Lower lobe of right lung (tissue), 2 donors: ENCODE data around the gene STX17. TPM values are rescaled to one million over a fixed set of nuclear protein-coding genes. Genes with fewer than 3 reads are reported as not detected.
A peak's percentile ranks its signal among the peaks of the same experiment; 100 is the strongest.

Source experiments
- ATAC-seq, 2 donors: fragments of 200-7000 bp; cut with Tn5 transposase; one replicate each; pipeline ENCODE4 v1.9.1; 2020 to 2022; ENCODE audit warnings: mild to moderate bottlenecking in 2 of 2, moderate library complexity in 2 of 2
- DNase-seq: peaks from one replicate; pipeline ENCODE4 v3.0.0-alpha.2; 2020
- H3K27ac ChIP-seq: fragments of 200-600 bp; one replicate; pipeline ENCODE4 v1.8.0; 2022
- H3K27me3 ChIP-seq: fragments of 200-600 bp; one replicate; pipeline ENCODE4 v1.8.0; 2022; ENCODE audit warnings: low read depth
- H3K36me3 ChIP-seq: fragments of 200-600 bp; one replicate; pipeline ENCODE4 v1.8.0; 2022; ENCODE audit warnings: mild to moderate bottlenecking
- H3K4me1 ChIP-seq: fragments of 200-600 bp; one replicate; pipeline ENCODE4 v1.8.0; 2022
- H3K4me3 ChIP-seq: fragments of 200-600 bp; one replicate; pipeline ENCODE4 v1.8.0; 2022; ENCODE audit warnings: mild to moderate bottlenecking
- H3K9me3 ChIP-seq: fragments of 200-600 bp; one replicate; pipeline ENCODE4 v1.8.0; 2022
- CTCF ChIP-seq: fragments of 200-600 bp; IDR thresholded peaks from one replicate; pipeline ENCODE4 v1.8.0; 2022; ENCODE audit warnings: antibody characterized with exemption, mild to moderate bottlenecking
- intact Hi-C: fragments of 100-400 bp; cut with DNase I; formaldehyde crosslinking; loops from one replicate; pipeline ENCODE4 v1.11.0; 2022
- total RNA-seq: library from RNA; stranded (reverse); fragmentation: NEBNext Ultra II Directional; extraction: Animal tissue kit (Norgen Biotek cat#: 25700); gene quantifications from one replicate; pipeline ENCODE4 v1.2.1, GENCODE V29; 2021
- donor health status: DM: no; HTN: yes; CAD: no; lungs with severe emphysema.

STX17 gene
- total RNA-seq, 1 donor from 2014 or later, result 37.8 TPM

- intact Hi-C loops, result no loop called here
- H3K27ac ChIP-seq, result no peak overlapping the region
- no peaks in the 10 kb centered on the region for H3K36me3 ChIP-seq
- no peak for DNase-seq
- H3K4me3 ChIP-seq, result no peak overlapping the region
- no peak for ATAC-seq
- no peaks in the 10 kb centered on the region for H3K9me3 ChIP-seq
- peaks cover 3% of the 10 kb centered on the region for H3K27me3 ChIP-seq
- TF ChIP-seq CTCF, result no peak
- no peaks in the 10 kb centered on the region for H3K4me1 ChIP-seq
Measured at GRCh38 chr9:99894826-99895225, 11.6 kb upstream of the STX17 start.

- DNase-seq (no peak), ATAC-seq (peak; percentile 28 to 48)
- Histone ChIP-seq H3K4me3 (no peak overlapping the region), H3K27me3 (peaks cover 3% of the 10 kb centered on the region), H3K36me3 (no peaks in the 10 kb centered on the region), H3K27ac (no peak overlapping the region), H3K9me3 (no peaks in the 10 kb centered on the region), H3K4me1 (no peaks in the 10 kb centered on the region)
- TF ChIP-seq CTCF, result no peak
- intact Hi-C loops, result no loop called here
Measured at GRCh38 chr9:99895510-99895909, 10.9 kb upstream of the STX17 start.

DNA sequence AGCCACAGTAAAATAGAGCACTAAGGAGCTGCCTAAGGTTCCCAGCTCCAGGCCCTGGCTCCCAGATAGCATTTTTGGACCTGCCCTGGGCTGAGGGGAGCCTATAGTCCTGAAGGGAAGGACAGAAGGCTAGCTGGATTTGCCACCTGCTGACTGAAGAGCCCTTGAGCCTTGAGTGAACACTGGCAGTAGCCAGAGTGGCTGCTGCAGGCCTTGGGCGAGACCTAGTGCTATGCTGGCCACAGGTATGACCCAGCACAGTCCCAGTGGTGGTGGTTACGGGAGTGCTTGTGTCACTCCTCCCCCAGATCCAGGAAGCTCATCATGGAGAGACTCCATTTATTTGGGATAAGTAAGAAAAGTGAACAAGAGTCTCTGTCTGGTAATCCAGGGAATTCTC is 10.3 kb upstream of the STX17 start:
- no peaks in the 10 kb centered on the region for H3K36me3 ChIP-seq
- intact Hi-C loops, result no loop called here
- H3K27ac ChIP-seq, result no peak overlapping the region
- DNase-seq (no peak), ATAC-seq (peak; percentile 66 to 88)
- no peaks in the 10 kb centered on the region for H3K9me3 ChIP-seq
- peaks cover 3% of the 10 kb centered on the region for H3K27me3 ChIP-seq
- no peak overlapping the region for H3K4me3 ChIP-seq
- H3K4me1 ChIP-seq, result no peaks in the 10 kb centered on the region
- no peak for TF ChIP-seq CTCF

DNA sequence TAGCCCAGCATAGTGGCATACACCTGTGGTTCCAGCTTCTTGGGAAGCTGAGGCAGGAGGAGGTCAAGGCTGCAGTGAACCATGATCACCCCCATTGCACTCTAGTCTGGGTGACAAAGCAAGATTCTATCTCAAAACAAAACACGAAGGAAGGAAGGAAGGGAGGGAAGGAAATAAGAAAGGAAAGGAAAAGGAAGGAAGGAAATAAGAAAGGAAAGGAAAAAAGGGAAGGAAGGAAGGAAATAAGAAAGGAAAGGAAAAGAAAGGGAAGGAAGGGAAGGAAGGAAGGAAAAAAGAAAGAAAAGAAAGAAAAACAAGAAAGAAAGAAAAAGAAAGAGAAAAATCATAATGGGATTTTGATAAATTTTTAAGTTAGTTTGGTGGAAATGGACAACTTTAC is 3.1 kb upstream of the STX17 start:
- DNase-seq, result no peak
- peaks cover 3% of the 10 kb centered on the region for H3K27me3 ChIP-seq
- no peaks in the 10 kb centered on the region for H3K9me3 ChIP-seq
- H3K36me3 ChIP-seq, result no peaks in the 10 kb centered on the region
- no peak overlapping the region for H3K4me3 ChIP-seq
- TF ChIP-seq CTCF, result no peak
- peaks cover 11% of the 10 kb centered on the region for H3K4me1 ChIP-seq
- ATAC-seq, result no peak
- no peak overlapping the region for H3K27ac ChIP-seq
- intact Hi-C loops, result no loop called here

DNA sequence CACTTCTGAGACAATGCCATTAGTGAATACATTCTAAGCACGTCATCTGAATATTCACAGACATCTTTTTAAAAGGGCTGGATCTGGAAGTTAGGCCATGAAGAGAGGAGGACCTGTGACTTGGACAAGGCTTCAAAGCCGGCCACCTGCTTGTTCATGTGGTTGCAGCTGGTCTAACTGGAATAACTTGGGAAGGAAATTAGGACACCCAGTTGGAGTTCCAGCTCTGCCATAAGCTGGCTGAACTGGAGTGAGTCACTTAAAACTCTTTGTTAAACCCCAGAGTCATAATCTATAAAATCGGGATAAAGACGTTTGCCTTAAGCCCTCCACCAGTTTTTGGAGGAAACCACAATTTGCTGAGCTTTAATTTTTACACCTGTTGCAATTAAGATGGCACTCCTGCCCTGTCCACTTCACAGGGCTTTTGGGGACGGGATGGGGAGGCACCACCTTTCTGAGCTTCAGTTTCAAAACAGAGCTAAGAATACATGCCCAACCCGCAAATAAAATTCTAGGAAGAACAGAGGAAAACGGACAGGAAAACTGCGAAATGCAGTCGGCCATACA is 536 bp upstream of the STX17 start:
- ATAC-seq (peak; percentile 4 to 17), DNase-seq (no peak)
- no peaks in the 10 kb centered on the region for H3K36me3 ChIP-seq
- peak overlapping the region; percentile 88 for H3K4me3 ChIP-seq
- intact Hi-C loops, result no loop called here
- TF ChIP-seq CTCF, result no peak
- H3K27me3 ChIP-seq, result no peaks in the 10 kb centered on the region
- H3K9me3 ChIP-seq, result no peaks in the 10 kb centered on the region
- peak overlapping the region; percentile 99 for H3K27ac ChIP-seq
- peaks cover 13% of the 10 kb centered on the region for H3K4me1 ChIP-seq

GRCh38 chr9:99907208-99907532 is 716 bp downstream of the STX17 start:
- Histone ChIP-seq H3K36me3 (no peaks in the 10 kb centered on the region), H3K9me3 (no peaks in the 10 kb centered on the region), H3K27me3 (no peaks in the 10 kb centered on the region), H3K27ac (peak overlapping the region; percentile 99), H3K4me1 (peaks cover 13% of the 10 kb centered on the region), H3K4me3 (peak overlapping the region; percentile 88)
- intact Hi-C loops, result no loop called here
- DNase-seq (no peak), ATAC-seq (no peak)
- TF ChIP-seq CTCF, result no peak
